ENCODE results near the gene CCNK.

- TF ChIP-seq POLR2AphosphoS5 (IDR thresholded peaks at IDR 0.05; ENCODE audit: borderline replicate concordance, low read depth, low read length) (no peak), EZH2 (IDR thresholded peaks at IDR 0.05) (no peak), FOXP2 (optimal IDR thresholded peaks at IDR 0.05; ENCODE audit: control extremely low read depth, extremely low read length, insufficient read depth) (no peak)
These were observed 39.3 kb upstream of the CCNK start for GRCh38 chr14:99441918-99442317.
